H7 (cell line): Measurements from ENCODE around the gene HOXA4. TPM values are rescaled to one million over a fixed set of nuclear protein-coding genes. Genes with fewer than 3 reads are reported as not detected.
A peak's percentile ranks its signal among the peaks of the same experiment; 100 is the strongest.

Source experiments
- DNase-seq: peaks from one replicate; pipeline ENCODE4 v3.0.0; 2012
- H3K27me3 ChIP-seq: 2 replicates; pipeline ENCODE4 v1.6.0; 2011; ENCODE audit warnings: mild to moderate bottlenecking, low read length; ENCODE audit not compliant: control insufficient read depth, insufficient read depth
- H3K36me3 ChIP-seq: replicated peaks from 2 replicates; pipeline ENCODE4 v1.5.1; 2011; ENCODE audit warnings: low read length; ENCODE audit not compliant: control insufficient read depth, insufficient read depth
- H3K4me3 ChIP-seq: 2 replicates; pipeline ENCODE4 v1.5.1; 2011; ENCODE audit warnings: low read depth, mild to moderate bottlenecking, control low read depth, low read length, moderate library complexity; ENCODE audit not compliant: insufficient read depth
- total RNA-seq: library from RNA; depleted of rRNA; stranded (reverse); fragments of >200 nt; shearing (Covaris generic); gene quantifications from 2 replicates; pipeline ENCODE4 v1.2.3, GENCODE V29; 2014

The HOXA4 gene
- total RNA-seq, 1 experiment from 2014 or later = not detected

GRCh38 chr7:27156916-27157701 lies 26.6 kb upstream of the HOXA4 start:
- Histone ChIP-seq H3K36me3 (no peaks in the 10 kb centered on the region), H3K27me3 (peaks cover 100% of the 10 kb centered on the region), H3K4me3 (no peak overlapping the region; the same call in 1 of the 2 replicates)
- peak; percentile 48 for DNase-seq

GRCh38 chr7:27156508-27156898 lies 25.9 kb upstream of the HOXA4 start, which contains the start of gene HOXA7:
TSS of gene HOXA7 (minus strand) at chr7:27156675. CDS start at chr7:27156545, 130 bp downstream.
- Histone ChIP-seq H3K27me3 (peaks cover 100% of the 10 kb centered on the region), H3K36me3 (no peaks in the 10 kb centered on the region), H3K4me3 (peak within 1 kb of the TSS; percentile 28)
- peak; percentile 87 for DNase-seq

- Histone ChIP-seq H3K27me3 (peaks cover 100% of the 10 kb centered on the region), H3K4me3 (peak overlapping the region; percentile 28), H3K36me3 (no peaks in the 10 kb centered on the region)
- peak; percentile 84 for DNase-seq
These were observed 25.4 kb upstream of the HOXA4 start for GRCh38 chr7:27155816-27156507.

- Histone ChIP-seq H3K4me3 (no peak overlapping the region), H3K27me3 (peaks cover 100% of the 10 kb centered on the region), H3K36me3 (no peaks in the 10 kb centered on the region)
- DNase-seq = peak; percentile 66
These were observed 24.6 kb upstream of the HOXA4 start for GRCh38 chr7:27154901-27155815.

GRCh38 chr7:27154369-27154768 lies 23.8 kb upstream of the HOXA4 start:
- H3K27me3 ChIP-seq = peaks cover 100% of the 10 kb centered on the region
- H3K4me3 ChIP-seq = no peak overlapping the region

GRCh38 chr7:27153526-27153925 lies 23.0 kb upstream of the HOXA4 start:
- H3K36me3 ChIP-seq = no peaks in the 10 kb centered on the region
- DNase-seq = peak; percentile 33
- H3K27me3 ChIP-seq = peaks cover 100% of the 10 kb centered on the region
- no peak overlapping the region for H3K4me3 ChIP-seq

More at GRCh38 chr7:27154369-27154768, 23.8 kb upstream of the HOXA4 start:
- H3K36me3 ChIP-seq = no peaks in the 10 kb centered on the region
- DNase-seq = peak; percentile 53

- DNase-seq = peak; percentile 67
- Histone ChIP-seq H3K36me3 (no peaks in the 10 kb centered on the region), H3K4me3 (no peak overlapping the region), H3K27me3 (peaks cover 100% of the 10 kb centered on the region)
These were observed 22.4 kb upstream of the HOXA4 start for GRCh38 chr7:27152816-27153442.

GRCh38 chr7:27151931-27152815 lies 21.6 kb upstream of the HOXA4 start, which contains the start of gene HOXA3:
TSS of gene HOXA3 (minus strand) at chr7:27152583. CDS start at chr7:27110640, 41,943 bp downstream.
- no peak within 1 kb of the TSS for H3K4me3 ChIP-seq
- no peaks in the 10 kb centered on the region for H3K36me3 ChIP-seq
- peak; percentile 73 for DNase-seq
- H3K27me3 ChIP-seq = peaks cover 100% of the 10 kb centered on the region

- Histone ChIP-seq H3K36me3 (no peaks in the 10 kb centered on the region), H3K4me3 (no peak overlapping the region), H3K27me3 (peaks cover 100% of the 10 kb centered on the region)
- DNase-seq = peak; percentile 79
These were observed 20.9 kb upstream of the HOXA4 start for GRCh38 chr7:27151341-27151930.

- DNase-seq = peak; percentile 97
- Histone ChIP-seq H3K4me3 (no peak overlapping the region), H3K27me3 (peaks cover 100% of the 10 kb centered on the region)
These were observed 20.2 kb upstream of the HOXA4 start for GRCh38 chr7:27150568-27151340.

GRCh38 chr7:27149842-27150567 lies 19.4 kb upstream of the HOXA4 start:
- Histone ChIP-seq H3K4me3 (no peak overlapping the region), H3K27me3 (peaks cover 100% of the 10 kb centered on the region), H3K36me3 (no peaks in the 10 kb centered on the region)
- DNase-seq = no peak

More at GRCh38 chr7:27150568-27151340, 20.2 kb upstream of the HOXA4 start:
- no peaks in the 10 kb centered on the region for H3K36me3 ChIP-seq
